Measurements from ENCODE around the gene MTERF2. TPM values are rescaled to one million over a fixed set of nuclear protein-coding genes. Genes with fewer than 3 reads are reported as not detected.

Gene MTERF2
- total RNA-seq, 1 experiment from 2014 or later: 5.0 TPM

GRCh38 chr12:106957583-106957982 is 29.4 kb downstream of the MTERF2 start:
- H3T11ph ChIP-seq (ENCODE audit: low read length): no peak overlapping the region
- no peak overlapping the region for H4K5ac ChIP-seq (ENCODE audit: insufficient read length, low read depth, low read length)
- H2AFZ ChIP-seq (ENCODE audit: low read length): no peak overlapping the region
- Mint-ChIP-seq H3K4me1 (peaks cover 13% of the 10 kb centered on the region in 2 experiments), H3K27me3 (ENCODE audit: low read depth) (peaks cover 21% of the 10 kb centered on the region), H3K36me3 (ENCODE audit: insufficient read depth in 1 of 3, low read depth in 3 of 3) (no peaks in the 10 kb centered on the region; a peak in 1 of 7 replicates), H3K27ac (no peak overlapping the region), H3K9me3 (no peaks in the 10 kb centered on the region; a peak in 1 of 5 replicates), H3K4me3 (peak overlapping the region; percentile 88 to 98)
- H4K91ac ChIP-seq (ENCODE audit: insufficient read length, low read depth, low read length): no peak overlapping the region
- H2BK120ac ChIP-seq (ENCODE audit: low read depth, low read length, poor library complexity, severe bottlenecking): no peak overlapping the region
- H4K20me1 ChIP-seq (ENCODE audit: control insufficient read depth, insufficient read depth, insufficient read length): no peaks in the 10 kb centered on the region
- WGBS (ENCODE audit: extremely low coverage, insufficient read length, low lambda C conversion rate): no CpG with 5 or more reads among the region's 1 CpG
- H3K18ac ChIP-seq (ENCODE audit: insufficient read length, low read depth, low read length): no peak overlapping the region
- no peak overlapping the region for H3K4ac ChIP-seq (ENCODE audit: low read depth, low read length)
- H3K9me3 ChIP-seq (ENCODE audit: control insufficient read depth, low read depth, low read length): no peaks in the 10 kb centered on the region
- DNase-seq: no peak
- no peak overlapping the region for H2BK12ac ChIP-seq (ENCODE audit: insufficient read length, low read depth, low read length)
- no peak overlapping the region for H3K27ac ChIP-seq (ENCODE audit: insufficient read length, low read depth, low read length)
- no peaks in the 10 kb centered on the region for H3K79me1 ChIP-seq (ENCODE audit: insufficient read depth, low read depth, low read length, poor library complexity, severe bottlenecking)
- no peaks in the 10 kb centered on the region for H3K4me1 ChIP-seq (ENCODE audit: insufficient read depth, low read length)
- no peaks in the 10 kb centered on the region; the same call in 1 of the 2 replicates for H3K27me3 ChIP-seq (ENCODE audit: insufficient read depth, low read length)
- no peak overlapping the region for H2BK5ac ChIP-seq (ENCODE audit: insufficient read length, low read length)
- H3K4me2 ChIP-seq (ENCODE audit: insufficient read depth, insufficient read length, low read length): no peak overlapping the region
- 0 out of 2 replicates have a peak, but pooled peaks cover 2% of the 10 kb centered on the region for H3K79me2 ChIP-seq (ENCODE audit: insufficient read depth, low read length)
- no peak overlapping the region for H3K23ac ChIP-seq (ENCODE audit: insufficient read length, low read depth, low read length)
- H2BK15ac ChIP-seq (ENCODE audit: low read depth, low read length): no peak overlapping the region
- peaks cover 10% of the 10 kb centered on the region for H3K23me2 ChIP-seq (ENCODE audit: insufficient read length, low read depth, low read length, poor library complexity, severe bottlenecking)
- H3K14ac ChIP-seq (ENCODE audit: insufficient read depth, low read length): no peak overlapping the region
- no peak overlapping the region for H2AK5ac ChIP-seq (ENCODE audit: insufficient read length, low read length)
- H2BK20ac ChIP-seq (ENCODE audit: low read depth, low read length, poor library complexity, severe bottlenecking): no peak overlapping the region
- no peak overlapping the region for H3K9ac ChIP-seq (ENCODE audit: extremely low read depth, insufficient read length, low read length)
- no peak for TF ChIP-seq CTCF (conservative IDR thresholded peaks at IDR 0.05)
- no peak overlapping the region for H3K56ac ChIP-seq (ENCODE audit: insufficient read length, low read depth, low read length)
- no peak overlapping the region for H4K8ac ChIP-seq (replicated peaks; ENCODE audit: insufficient read length, low read depth, low read length)

All from H9 (cell line).